Activated gamma-delta T cell treated with anti-CD3 and anti-CD28 coated beads, Interleukin-2, amount 50 U/mL, for 16 hours (primary cell): ENCODE data around the gene HPCAL1.
A peak's percentile ranks its signal among the peaks of the same experiment; 100 is the strongest.

ENCODE experiments used
- DNase-seq: peaks from one replicate; pipeline ENCODE4 v3.0.0-alpha.2; 2020; ENCODE audit warnings: low read depth

The HPCAL1 gene

DNA sequence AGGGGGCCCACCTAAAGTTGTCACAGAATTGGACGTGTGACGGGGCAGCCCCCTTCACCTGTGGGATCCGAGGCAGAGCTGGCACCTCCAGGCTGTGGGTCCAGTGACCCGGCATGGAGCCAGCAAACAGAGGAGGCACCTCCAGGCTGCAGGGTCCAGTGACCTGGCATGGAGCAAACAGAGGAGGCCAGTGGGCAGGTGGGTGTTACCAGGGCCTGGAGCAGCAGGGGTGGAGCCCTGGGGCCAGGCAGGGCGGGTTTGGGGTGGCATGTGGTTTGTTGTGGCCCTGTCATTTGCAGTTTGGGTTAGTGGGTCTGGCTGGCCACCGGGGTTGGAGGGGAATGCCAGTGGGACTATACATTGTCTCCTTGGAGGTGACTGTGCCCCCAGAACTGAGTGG lies 68.2 kb downstream of the HPCAL1 start:
- no peak for DNase-seq

- no peak for DNase-seq
Measured at GRCh38 chr2:10371441-10372196, 68.9 kb downstream of the HPCAL1 start.

DNA sequence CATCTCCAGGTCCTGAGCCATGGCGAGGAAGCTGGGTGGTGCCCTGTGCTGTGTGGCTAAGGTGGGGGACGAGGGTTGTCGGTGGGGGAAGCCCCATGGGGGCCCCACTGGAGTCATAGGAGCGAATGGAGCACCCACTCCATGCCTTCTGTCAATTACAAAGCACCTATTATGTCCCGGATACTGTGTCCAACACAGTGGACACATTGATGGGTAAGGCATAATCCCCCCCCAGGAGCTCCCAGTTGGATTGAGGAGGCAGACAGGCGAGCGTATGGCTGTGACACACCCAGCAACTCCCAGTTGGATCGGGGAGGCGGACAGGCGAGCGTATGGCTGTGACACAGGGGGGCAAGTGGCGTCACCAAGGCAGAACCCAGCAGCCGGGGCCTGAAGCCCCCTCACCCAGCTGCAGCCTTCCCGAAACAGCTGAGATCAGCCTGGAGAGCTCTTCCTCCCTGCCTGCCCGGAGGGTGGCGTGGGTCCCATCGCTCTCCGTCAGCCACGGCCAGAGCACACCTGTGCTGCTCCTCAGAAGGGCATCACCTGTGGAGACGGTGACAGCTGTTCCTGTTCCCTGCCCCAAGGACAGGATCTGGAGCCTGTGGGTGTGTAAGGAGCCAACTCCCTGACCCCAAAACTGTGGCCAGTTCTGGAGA lies 69.6 kb downstream of the HPCAL1 start:
- no peak for DNase-seq

GRCh38 chr2:10372862-10373240 lies 70.1 kb downstream of the HPCAL1 start:
- no peak for DNase-seq

GRCh38 chr2:10373931-10374330 lies 71.2 kb downstream of the HPCAL1 start:
- DNase-seq = no peak

DNA sequence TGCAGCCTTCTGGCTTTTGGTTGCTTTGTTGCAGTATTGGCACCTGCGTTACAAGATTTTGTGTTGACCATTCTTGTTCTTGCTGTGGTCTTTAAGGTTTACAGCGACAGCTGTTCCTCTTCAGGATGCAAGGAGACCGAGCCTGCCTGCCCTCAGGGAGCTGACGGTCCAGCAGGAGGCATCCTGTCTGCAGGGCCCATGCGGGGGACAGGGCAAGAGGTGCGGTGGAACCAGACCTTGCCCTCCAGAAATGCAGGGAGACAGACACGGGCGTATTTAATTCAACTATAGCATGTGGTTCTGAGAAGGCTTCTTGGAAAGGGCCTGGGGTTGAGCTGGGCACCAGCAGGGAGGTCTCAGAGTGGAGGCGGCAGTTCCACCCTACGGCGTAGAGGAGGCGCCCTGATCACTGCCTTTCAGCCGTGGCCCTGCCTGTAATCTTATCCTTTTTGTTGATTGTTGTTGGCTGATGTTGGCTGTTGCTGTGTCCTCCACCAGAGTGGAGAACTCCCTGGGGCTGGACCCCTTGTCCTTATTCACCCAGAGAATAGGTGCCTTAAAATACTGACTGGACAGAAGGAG lies 71.7 kb downstream of the HPCAL1 start:
- no peak for DNase-seq

- DNase-seq = no peak
Measured at GRCh38 chr2:10375570-10376281, 73.0 kb downstream of the HPCAL1 start.

- no peak for DNase-seq
Measured at GRCh38 chr2:10377052-10377746, 74.5 kb downstream of the HPCAL1 start.

- DNase-seq = no peak
Measured at GRCh38 chr2:10377747-10378085, 75.0 kb downstream of the HPCAL1 start.

GRCh38 chr2:10378189-10378588 lies 75.5 kb downstream of the HPCAL1 start:
- no peak for DNase-seq

GRCh38 chr2:10380048-10380926 lies 77.6 kb downstream of the HPCAL1 start:
- DNase-seq = no peak

DNA sequence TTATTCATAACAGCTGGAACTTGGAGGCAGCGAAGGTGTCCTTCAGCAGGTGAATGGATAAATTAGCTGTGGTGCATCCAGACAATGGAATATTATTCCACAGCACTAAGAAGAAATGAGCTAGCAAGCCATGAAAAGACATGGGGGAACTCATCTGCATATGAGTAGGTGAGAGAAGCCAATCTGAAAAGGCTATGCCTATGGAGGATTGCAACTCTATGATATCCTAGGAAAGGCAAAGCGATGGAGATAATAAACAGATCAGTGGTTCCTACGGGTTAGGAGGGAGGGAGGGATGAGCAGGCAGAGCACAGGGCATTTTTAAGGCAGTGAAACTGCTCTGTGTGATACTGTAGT lies 79.3 kb downstream of the HPCAL1 start:
- no peak for DNase-seq

DNA sequence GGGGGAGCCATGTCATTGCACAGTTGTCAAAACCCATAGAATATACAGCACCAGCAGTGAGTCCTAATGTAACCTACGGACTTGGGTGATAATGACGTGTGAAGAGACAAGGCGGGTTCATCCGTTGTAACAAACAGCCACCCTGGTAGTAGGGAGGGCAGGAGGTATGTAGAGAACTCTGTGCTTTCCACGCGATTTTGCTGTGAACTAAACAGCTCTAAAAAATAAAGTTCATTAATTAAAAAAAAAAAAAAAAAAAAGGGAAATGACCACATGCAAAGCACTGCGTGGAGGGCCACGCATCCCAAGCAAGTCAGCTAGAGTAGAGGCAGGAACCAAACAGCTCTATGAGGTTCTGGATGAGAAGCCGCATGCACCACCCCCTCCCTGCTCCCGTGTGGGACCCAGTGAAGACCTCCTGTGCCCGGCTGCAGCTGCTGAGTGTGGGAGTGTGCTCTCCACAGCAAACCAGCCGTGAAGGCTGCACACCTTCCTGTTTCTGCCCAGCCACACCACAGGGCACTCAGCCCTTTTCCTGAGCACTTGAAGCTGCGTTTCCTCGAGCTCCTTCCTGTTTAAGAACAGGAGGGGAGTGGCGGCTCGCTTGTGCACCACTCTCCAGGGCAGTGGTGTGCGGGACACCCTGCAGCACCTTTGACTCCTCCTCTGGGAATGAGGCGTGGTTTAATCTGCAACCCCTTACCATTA lies 79.8 kb downstream of the HPCAL1 start:
- peak; percentile 20 for DNase-seq

DNA sequence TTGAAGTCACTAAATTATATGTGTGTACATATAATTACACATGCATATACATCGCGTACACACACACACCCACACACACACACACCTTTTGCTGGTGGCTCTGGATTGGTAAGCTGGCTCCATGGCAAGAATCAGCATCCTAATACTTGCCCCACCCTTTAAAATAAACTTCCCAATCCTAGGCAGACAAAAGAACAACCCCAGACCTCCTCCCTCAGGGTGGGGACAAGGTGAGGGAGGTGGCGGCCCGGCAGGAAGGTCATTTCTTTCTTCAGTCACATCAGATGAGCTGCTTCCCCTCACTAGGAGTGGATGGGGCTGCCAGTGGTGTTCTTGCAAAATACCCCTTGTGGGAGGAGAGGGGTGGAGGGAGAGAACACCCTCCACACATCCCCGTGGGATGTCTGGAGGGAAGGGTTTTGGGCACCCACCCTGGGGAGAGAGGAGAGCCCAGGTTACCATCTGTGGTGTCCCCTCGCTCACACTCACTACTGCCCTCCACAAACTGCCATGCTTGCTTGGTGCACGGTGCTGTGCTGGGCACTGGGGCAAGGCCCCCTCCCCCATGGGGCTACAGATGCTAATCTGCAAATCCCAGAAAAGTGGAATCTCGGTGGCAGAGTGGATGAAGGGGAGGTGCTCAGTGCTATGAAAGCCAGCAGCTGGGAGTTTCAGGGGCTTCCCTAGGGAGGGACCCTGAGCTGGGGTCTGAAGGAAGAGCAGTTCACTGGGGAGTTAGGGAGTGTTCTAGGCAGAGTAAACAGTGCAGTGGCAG lies 81.4 kb downstream of the HPCAL1 start:
- no peak for DNase-seq

DNA sequence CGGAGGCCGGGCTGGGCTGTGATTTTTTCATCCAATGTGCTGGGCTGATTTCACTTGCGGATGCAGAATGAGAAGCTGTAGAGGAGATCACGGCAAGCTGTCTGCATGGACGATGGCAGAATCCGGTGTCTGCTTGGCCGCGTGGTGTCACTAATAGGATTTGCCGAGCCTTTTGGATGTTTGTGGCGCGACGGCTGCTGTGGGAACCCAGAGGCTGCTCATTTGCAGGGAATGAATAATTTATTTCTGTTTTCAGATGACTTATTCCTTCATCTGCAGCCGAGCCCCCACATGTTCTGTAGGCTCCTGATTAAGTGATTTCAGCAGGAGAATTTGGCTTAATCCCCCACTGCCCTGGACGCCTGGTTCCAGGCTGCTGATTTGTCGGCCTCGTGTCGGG lies 82.8 kb downstream of the HPCAL1 start:
- DNase-seq = no peak

GRCh38 chr2:10385933-10386773 lies 83.4 kb downstream of the HPCAL1 start:
- DNase-seq = no peak

- DNase-seq = no peak
Measured at GRCh38 chr2:10387033-10387432, 84.3 kb downstream of the HPCAL1 start.

DNA sequence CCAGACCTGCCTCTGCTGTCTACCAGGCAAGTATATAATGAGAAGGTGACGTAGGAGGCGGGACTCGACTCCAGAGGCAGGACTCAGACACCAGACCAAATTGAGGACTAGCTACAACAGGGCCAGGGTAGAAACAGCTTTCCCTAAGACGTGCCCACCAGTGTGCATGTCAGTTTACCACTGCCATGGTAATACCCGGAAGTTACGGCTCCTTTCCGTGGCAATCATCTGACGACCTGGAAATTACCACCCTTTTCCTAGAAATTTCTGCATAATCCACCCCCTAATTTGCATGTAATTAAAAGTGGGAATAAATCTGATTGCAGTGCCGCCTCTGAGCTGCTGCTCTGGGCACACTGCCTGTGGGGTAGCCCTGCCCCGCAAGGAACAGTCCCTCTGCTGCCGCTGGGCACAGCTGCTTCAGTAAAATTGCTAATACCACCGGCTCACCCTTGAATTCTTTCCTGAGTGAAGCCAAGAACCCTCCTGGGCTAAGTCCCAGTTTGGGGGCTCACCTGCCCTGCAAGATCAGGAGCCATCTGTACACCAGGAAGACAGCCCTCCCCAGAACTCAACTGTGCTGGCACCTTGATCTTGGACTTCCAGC lies 86.4 kb downstream of the HPCAL1 start:
- DNase-seq = no peak

- no peak for DNase-seq
Measured at GRCh38 chr2:10389573-10389972, 86.9 kb downstream of the HPCAL1 start.
